Memory B cell (primary cell): ENCODE measurements around the gene NINJ2.
A peak's percentile ranks its signal among the peaks of the same experiment; 100 is the strongest.

ENCODE experiments used
- ATAC-seq: fragments of 150-1000 bp; cut with Tn5 transposase; 2 replicates; pipeline ENCODE4 v1.10.0; 2021; ENCODE audit warnings: low read depth, mild to moderate bottlenecking, moderate library complexity
- DNase-seq, 2 donors: peaks; one replicate each; pipeline ENCODE4 v3.0.0; 2022; ENCODE audit warnings: low spot score in 2 of 2
- H3K27ac Mint-ChIP-seq: one replicate; pipeline ENCODE4 v1.8.0; 2022; ENCODE audit warnings: mild to moderate bottlenecking, moderate library complexity, mixed read lengths
- H3K27me3 Mint-ChIP-seq: one replicate; pipeline ENCODE4 v1.8.0; 2022; ENCODE audit warnings: mixed read lengths
- H3K36me3 Mint-ChIP-seq: one replicate; pipeline ENCODE4 v1.8.0; 2022; ENCODE audit warnings: mild to moderate bottlenecking, mixed read lengths
- H3K4me1 Mint-ChIP-seq: one replicate; pipeline ENCODE4 v1.8.0; 2022; ENCODE audit warnings: mixed read lengths
- H3K4me3 Mint-ChIP-seq: one replicate; pipeline ENCODE4 v1.8.0; 2022; ENCODE audit warnings: mild to moderate bottlenecking, moderate library complexity, mixed read lengths
- H3K9me3 Mint-ChIP-seq: one replicate; pipeline ENCODE4 v1.8.0; 2022; ENCODE audit warnings: mixed read lengths

The NINJ2 gene

GRCh38 chr12:575948-576614 lies 87.2 kb downstream of the NINJ2 start:
- Mint-ChIP-seq H3K27me3 (no peaks in the 10 kb centered on the region), H3K36me3 (no peaks in the 10 kb centered on the region), H3K27ac (no peak overlapping the region), H3K4me3 (peak overlapping the region; percentile 78), H3K9me3 (no peaks in the 10 kb centered on the region), H3K4me1 (peaks cover 8% of the 10 kb centered on the region)
- ATAC-seq (peak; percentile 99), DNase-seq (peak; percentile 89 to 98)

- H3K27me3 Mint-ChIP-seq = no peaks in the 10 kb centered on the region
- H3K36me3 Mint-ChIP-seq = no peaks in the 10 kb centered on the region
- H3K27ac Mint-ChIP-seq = no peak overlapping the region
- H3K4me1 Mint-ChIP-seq = peaks cover 3% of the 10 kb centered on the region
- ATAC-seq (no peak), DNase-seq (no peak)
- no peaks in the 10 kb centered on the region for H3K9me3 Mint-ChIP-seq
- no peak overlapping the region for H3K4me3 Mint-ChIP-seq
Measured at GRCh38 chr12:575129-575502, 88.1 kb downstream of the NINJ2 start.

GRCh38 chr12:574475-575128 lies 88.6 kb downstream of the NINJ2 start:
- H3K27ac Mint-ChIP-seq = no peak overlapping the region
- peaks cover 6% of the 10 kb centered on the region for H3K4me1 Mint-ChIP-seq
- H3K9me3 Mint-ChIP-seq = no peaks in the 10 kb centered on the region
- H3K4me3 Mint-ChIP-seq = no peak overlapping the region
- DNase-seq (no peak), ATAC-seq (no peak)
- no peaks in the 10 kb centered on the region for H3K36me3 Mint-ChIP-seq
- H3K27me3 Mint-ChIP-seq = no peaks in the 10 kb centered on the region

GRCh38 chr12:573232-573631 lies 90.0 kb downstream of the NINJ2 start:
- H3K36me3 Mint-ChIP-seq = no peaks in the 10 kb centered on the region
- H3K4me1 Mint-ChIP-seq = peaks cover 6% of the 10 kb centered on the region
- H3K27ac Mint-ChIP-seq = no peak overlapping the region
- no peaks in the 10 kb centered on the region for H3K27me3 Mint-ChIP-seq
- DNase-seq (no peak), ATAC-seq (no peak)
- H3K4me3 Mint-ChIP-seq = no peak overlapping the region
- H3K9me3 Mint-ChIP-seq = no peaks in the 10 kb centered on the region

GRCh38 chr12:572532-572899 lies 90.7 kb downstream of the NINJ2 start:
- ATAC-seq (no peak), DNase-seq (no peak)
- no peak overlapping the region for H3K27ac Mint-ChIP-seq
- H3K36me3 Mint-ChIP-seq = no peaks in the 10 kb centered on the region
- peaks cover 6% of the 10 kb centered on the region for H3K4me1 Mint-ChIP-seq
- no peaks in the 10 kb centered on the region for H3K27me3 Mint-ChIP-seq
- no peak overlapping the region for H3K4me3 Mint-ChIP-seq
- no peaks in the 10 kb centered on the region for H3K9me3 Mint-ChIP-seq

GRCh38 chr12:571795-572531 lies 91.3 kb downstream of the NINJ2 start:
- H3K4me1 Mint-ChIP-seq = peaks cover 6% of the 10 kb centered on the region
- ATAC-seq (no peak), DNase-seq (no peak)
- H3K9me3 Mint-ChIP-seq = no peaks in the 10 kb centered on the region
- no peaks in the 10 kb centered on the region for H3K27me3 Mint-ChIP-seq
- no peak overlapping the region for H3K27ac Mint-ChIP-seq
- no peak overlapping the region for H3K4me3 Mint-ChIP-seq
- no peaks in the 10 kb centered on the region for H3K36me3 Mint-ChIP-seq

- Mint-ChIP-seq H3K4me1 (peaks cover 3% of the 10 kb centered on the region), H3K36me3 (no peaks in the 10 kb centered on the region), H3K4me3 (peak overlapping the region; percentile 43), H3K9me3 (no peaks in the 10 kb centered on the region), H3K27me3 (no peaks in the 10 kb centered on the region), H3K27ac (no peak overlapping the region)
- ATAC-seq (no peak), DNase-seq (no peak)
Measured at GRCh38 chr12:570921-571794, 92.1 kb downstream of the NINJ2 start.

GRCh38 chr12:570435-570920 lies 92.8 kb downstream of the NINJ2 start:
- DNase-seq (no peak), ATAC-seq (no peak)
- Mint-ChIP-seq H3K4me1 (peaks cover 3% of the 10 kb centered on the region), H3K4me3 (peak overlapping the region; percentile 7), H3K36me3 (no peaks in the 10 kb centered on the region), H3K27me3 (no peaks in the 10 kb centered on the region), H3K9me3 (no peaks in the 10 kb centered on the region), H3K27ac (no peak overlapping the region)

- H3K36me3 Mint-ChIP-seq = no peaks in the 10 kb centered on the region
- peak overlapping the region; percentile 78 for H3K4me3 Mint-ChIP-seq
- H3K9me3 Mint-ChIP-seq = no peaks in the 10 kb centered on the region
- H3K4me1 Mint-ChIP-seq = peaks cover 3% of the 10 kb centered on the region
- ATAC-seq (peak; percentile 96), DNase-seq (peak; percentile 86 to 89)
- H3K27ac Mint-ChIP-seq = no peak overlapping the region
- H3K27me3 Mint-ChIP-seq = no peaks in the 10 kb centered on the region
Measured at GRCh38 chr12:569803-570434, 93.3 kb downstream of the NINJ2 start.

GRCh38 chr12:569091-569676 lies 94.1 kb downstream of the NINJ2 start:
- no peak overlapping the region for H3K4me3 Mint-ChIP-seq
- peaks cover 6% of the 10 kb centered on the region for H3K4me1 Mint-ChIP-seq
- H3K27ac Mint-ChIP-seq = no peak overlapping the region
- no peaks in the 10 kb centered on the region for H3K36me3 Mint-ChIP-seq
- ATAC-seq = no peak
- DNase-seq = no peak
- H3K9me3 Mint-ChIP-seq = no peaks in the 10 kb centered on the region
- no peaks in the 10 kb centered on the region for H3K27me3 Mint-ChIP-seq

- no peaks in the 10 kb centered on the region for H3K36me3 Mint-ChIP-seq
- H3K4me3 Mint-ChIP-seq = no peak overlapping the region
- ATAC-seq (no peak), DNase-seq (no peak)
- no peaks in the 10 kb centered on the region for H3K27me3 Mint-ChIP-seq
- H3K9me3 Mint-ChIP-seq = no peaks in the 10 kb centered on the region
- H3K27ac Mint-ChIP-seq = no peak overlapping the region
- peaks cover 13% of the 10 kb centered on the region for H3K4me1 Mint-ChIP-seq
Measured at GRCh38 chr12:568486-568885, 94.8 kb downstream of the NINJ2 start.

- H3K36me3 Mint-ChIP-seq = no peaks in the 10 kb centered on the region
- no peak overlapping the region for H3K4me3 Mint-ChIP-seq
- ATAC-seq = no peak
- H3K9me3 Mint-ChIP-seq = no peaks in the 10 kb centered on the region
- H3K4me1 Mint-ChIP-seq = peaks cover 24% of the 10 kb centered on the region
- no peak overlapping the region for H3K27ac Mint-ChIP-seq
- peaks cover 1% of the 10 kb centered on the region for H3K27me3 Mint-ChIP-seq
- DNase-seq = no peak
Measured at GRCh38 chr12:565589-566105, 97.6 kb downstream of the NINJ2 start.

- no peaks in the 10 kb centered on the region for H3K9me3 Mint-ChIP-seq
- H3K4me3 Mint-ChIP-seq = no peak overlapping the region
- DNase-seq (no peak), ATAC-seq (no peak)
- H3K27me3 Mint-ChIP-seq = peaks cover 1% of the 10 kb centered on the region
- no peak overlapping the region for H3K27ac Mint-ChIP-seq
- no peaks in the 10 kb centered on the region for H3K36me3 Mint-ChIP-seq
- peaks cover 24% of the 10 kb centered on the region for H3K4me1 Mint-ChIP-seq
Measured at GRCh38 chr12:565161-565560, 98.1 kb downstream of the NINJ2 start.
